Measurements from ENCODE around the gene CFAP299. TPM values are rescaled to one million over a fixed set of nuclear protein-coding genes. Genes with fewer than 3 reads are reported as not detected.

The CFAP299 gene
- total and polyA plus RNA-seq, 5 donors: not detected

- Histone ChIP-seq H3K4me1 (ENCODE audit: control insufficient read depth, insufficient read depth, low read length) (no peaks in the 10 kb centered on the region), H3K27ac (ENCODE audit: low read length) (no peak overlapping the region), H3K27me3 (ENCODE audit: control insufficient read depth, insufficient read depth) (no peaks in the 10 kb centered on the region), H3K4me3 (ENCODE audit: low read length) (no peak overlapping the region), H3K9me3 (ENCODE audit: control insufficient read depth, low read length) (no peaks in the 10 kb centered on the region)
- no peak for ATAC-seq
- no peak for DNase-seq
- intact Hi-C loops (cut with DNase I): no loop called here
- 75% methylated on average over 1 of the region's 1 CpG for WGBS
These were observed 274.7 kb downstream of the CFAP299 start for GRCh38 chr4:80610199-80610598.

GRCh38 chr4:80610845-80611677, 275.5 kb downstream of the CFAP299 start:
- WGBS: 30% methylated on average over 3 of the region's 3 CpGs
- intact Hi-C loops (cut with DNase I): no loop called here
- Histone ChIP-seq H3K27me3 (ENCODE audit: control insufficient read depth, insufficient read depth) (no peaks in the 10 kb centered on the region), H3K4me3 (ENCODE audit: low read length) (no peak overlapping the region), H3K9me3 (ENCODE audit: control insufficient read depth, low read length) (no peaks in the 10 kb centered on the region), H3K4me1 (ENCODE audit: control insufficient read depth, insufficient read depth, low read length) (no peaks in the 10 kb centered on the region), H3K27ac (ENCODE audit: low read length) (no peak overlapping the region)
- DNase-seq (no peak), ATAC-seq (no peak)

- ATAC-seq: no peak
These were observed 276.1 kb downstream of the CFAP299 start for GRCh38 chr4:80611678-80611979.

GRCh38 chr4:80613470-80613869, 277.9 kb downstream of the CFAP299 start:
- Histone ChIP-seq H3K4me3 (ENCODE audit: low read length) (no peak overlapping the region), H3K9me3 (ENCODE audit: control insufficient read depth, low read length) (no peaks in the 10 kb centered on the region), H3K27ac (ENCODE audit: low read length) (no peak overlapping the region), H3K4me1 (ENCODE audit: control insufficient read depth, insufficient read depth, low read length) (no peaks in the 10 kb centered on the region), H3K27me3 (ENCODE audit: control insufficient read depth, insufficient read depth) (no peaks in the 10 kb centered on the region)
- intact Hi-C loops (cut with DNase I): no loop called here
- DNase-seq: no peak
- ATAC-seq: no peak

More at GRCh38 chr4:80611678-80611979, 276.1 kb downstream of the CFAP299 start:
- intact Hi-C loops (cut with DNase I): no loop called here
- Histone ChIP-seq H3K9me3 (ENCODE audit: control insufficient read depth, low read length) (no peaks in the 10 kb centered on the region), H3K27ac (ENCODE audit: low read length) (no peak overlapping the region), H3K27me3 (ENCODE audit: control insufficient read depth, insufficient read depth) (no peaks in the 10 kb centered on the region), H3K4me3 (ENCODE audit: low read length) (no peak overlapping the region), H3K4me1 (ENCODE audit: control insufficient read depth, insufficient read depth, low read length) (no peaks in the 10 kb centered on the region)
- DNase-seq: no peak
- 73% methylated on average over 2 of the region's 2 CpGs for WGBS

GRCh38 chr4:80614319-80614718, 278.8 kb downstream of the CFAP299 start:
- H3K9me3 ChIP-seq (ENCODE audit: control insufficient read depth, low read length): no peaks in the 10 kb centered on the region
- H3K27me3 ChIP-seq (ENCODE audit: control insufficient read depth, insufficient read depth): no peaks in the 10 kb centered on the region
- DNase-seq (no peak), ATAC-seq (no peak)
- no peaks in the 10 kb centered on the region for H3K4me1 ChIP-seq (ENCODE audit: control insufficient read depth, insufficient read depth, low read length)
- WGBS: 82% methylated on average over 6 of the region's 6 CpGs
- no peak overlapping the region for H3K27ac ChIP-seq (ENCODE audit: low read length)
- intact Hi-C loops (cut with DNase I): no loop called here
- H3K4me3 ChIP-seq (ENCODE audit: low read length): no peak overlapping the region

- ATAC-seq (no peak), DNase-seq (no peak)
- Histone ChIP-seq H3K9me3 (ENCODE audit: control insufficient read depth, low read length) (no peaks in the 10 kb centered on the region), H3K27ac (ENCODE audit: low read length) (no peak overlapping the region), H3K4me1 (ENCODE audit: control insufficient read depth, insufficient read depth, low read length) (no peaks in the 10 kb centered on the region), H3K4me3 (ENCODE audit: low read length) (no peak overlapping the region), H3K27me3 (ENCODE audit: control insufficient read depth, insufficient read depth) (no peaks in the 10 kb centered on the region)
- intact Hi-C loops (cut with DNase I): no loop called here
- WGBS: 85% methylated on average over 2 of the region's 2 CpGs
These were observed 279.6 kb downstream of the CFAP299 start for GRCh38 chr4:80615099-80615498.

- intact Hi-C loops (cut with DNase I): no loop called here
- ATAC-seq: no peak
- DNase-seq: no peak
- H3K4me3 ChIP-seq (ENCODE audit: low read length): no peak overlapping the region
- no peak overlapping the region for H3K27ac ChIP-seq (ENCODE audit: low read length)
- H3K27me3 ChIP-seq (ENCODE audit: control insufficient read depth, insufficient read depth): no peaks in the 10 kb centered on the region
- WGBS: 39% methylated on average over 1 of the region's 1 CpG
- H3K9me3 ChIP-seq (ENCODE audit: control insufficient read depth, low read length): no peaks in the 10 kb centered on the region
- H3K4me1 ChIP-seq (ENCODE audit: control insufficient read depth, insufficient read depth, low read length): no peaks in the 10 kb centered on the region
These were observed 283.6 kb downstream of the CFAP299 start for GRCh38 chr4:80619070-80619674.

GRCh38 chr4:80631861-80632260, 296.3 kb downstream of the CFAP299 start:
- Histone ChIP-seq H3K27me3 (ENCODE audit: control insufficient read depth, insufficient read depth) (no peaks in the 10 kb centered on the region), H3K27ac (ENCODE audit: low read length) (no peak overlapping the region), H3K4me3 (ENCODE audit: low read length) (no peak overlapping the region), H3K9me3 (ENCODE audit: control insufficient read depth, low read length) (no peaks in the 10 kb centered on the region), H3K4me1 (ENCODE audit: control insufficient read depth, insufficient read depth, low read length) (no peaks in the 10 kb centered on the region)
- ATAC-seq: no peak
- 62% methylated on average over 1 of the region's 1 CpG for WGBS
- intact Hi-C loops (cut with DNase I): no loop called here
- DNase-seq: no peak

- intact Hi-C loops (cut with DNase I): no loop called here
- no peak for ATAC-seq
- no peak for DNase-seq
These were observed 301.7 kb downstream of the CFAP299 start for GRCh38 chr4:80637190-80637589.

GRCh38 chr4:80646061-80646460, 310.5 kb downstream of the CFAP299 start:
- intact Hi-C loops (cut with DNase I): no loop called here
- DNase-seq (no peak), ATAC-seq (no peak)
- no peaks in the 10 kb centered on the region for H3K4me1 ChIP-seq (ENCODE audit: control insufficient read depth, insufficient read depth, low read length)
- H3K9me3 ChIP-seq (ENCODE audit: control insufficient read depth, low read length): no peaks in the 10 kb centered on the region
- H3K27ac ChIP-seq (ENCODE audit: low read length): no peak overlapping the region
- no peaks in the 10 kb centered on the region for H3K27me3 ChIP-seq (ENCODE audit: control insufficient read depth, insufficient read depth)
- 56% methylated on average over 2 of the region's 2 CpGs for WGBS
- no peak overlapping the region for H3K4me3 ChIP-seq (ENCODE audit: low read length)

More at GRCh38 chr4:80637190-80637589, 301.7 kb downstream of the CFAP299 start:
- no peaks in the 10 kb centered on the region for H3K27me3 ChIP-seq (ENCODE audit: control insufficient read depth, insufficient read depth)
- no peak overlapping the region for H3K4me3 ChIP-seq (ENCODE audit: low read length)
- 75% methylated on average over 2 of the region's 2 CpGs for WGBS
- H3K9me3 ChIP-seq (ENCODE audit: control insufficient read depth, low read length): no peaks in the 10 kb centered on the region
- H3K4me1 ChIP-seq (ENCODE audit: control insufficient read depth, insufficient read depth, low read length): no peaks in the 10 kb centered on the region
- H3K27ac ChIP-seq (ENCODE audit: low read length): no peak overlapping the region

GRCh38 chr4:80655662-80656061, 320.1 kb downstream of the CFAP299 start:
- 65% methylated on average over 2 of the region's 2 CpGs for WGBS
- Histone ChIP-seq H3K27ac (ENCODE audit: low read length) (no peak overlapping the region), H3K27me3 (ENCODE audit: control insufficient read depth, insufficient read depth) (no peaks in the 10 kb centered on the region), H3K9me3 (ENCODE audit: control insufficient read depth, low read length) (no peaks in the 10 kb centered on the region), H3K4me3 (ENCODE audit: low read length) (no peak overlapping the region), H3K4me1 (ENCODE audit: control insufficient read depth, insufficient read depth, low read length) (no peaks in the 10 kb centered on the region)
- DNase-seq (no peak), ATAC-seq (no peak)
- intact Hi-C loops (cut with DNase I): no loop called here
